OCI-LY3 (cell line): ENCODE measurements around the gene FOXO1.
A peak's percentile ranks its signal among the peaks of the same experiment; 100 is the strongest.
"Not testable (repeated sequence)": the region's sequence is repeated elsewhere in the genome, so short reads cannot be mapped to it uniquely, and the experiment has no call there.

ENCODE experiments used
- H2AFZ ChIP-seq: fragments of 200-600, 300-600 bp; shearing (Covaris generic); 2 replicates; pipeline ENCODE4 v1.6.0; 2014; ENCODE audit warnings: antibody characterized with exemption, low read depth, low read length
- H3K27ac ChIP-seq: fragments of 200-600, 300-600 bp; sonication (generic); 2 replicates; pipeline ENCODE4 v1.5.1; 2014; ENCODE audit warnings: mild to moderate bottlenecking, low read length, moderate library complexity, mixed read lengths
- H3K27me3 ChIP-seq: fragments of 200-600, 300-600 bp; sonication (generic); 2 replicates; pipeline ENCODE4 v1.6.1; 2014; ENCODE audit warnings: low read depth, low read length, mixed read lengths
- H3K36me3 ChIP-seq: fragments of 200-600, 300-600 bp; sonication (generic); replicated peaks from 2 replicates; pipeline ENCODE3; 2014; ENCODE audit warnings: low read depth, low read length, mixed read lengths
- H3K4me1 ChIP-seq: fragments of 300-600, 200-600 bp; sonication (generic); 2 replicates; pipeline ENCODE4 v1.6.1; 2014; ENCODE audit warnings: low read length, mixed read lengths
- H3K4me2 ChIP-seq: fragments of 200-600, 300-600 bp; sonication (generic); 2 replicates; pipeline ENCODE4 v1.6.1; 2014; ENCODE audit warnings: low read length, mixed read lengths
- H3K4me3 ChIP-seq: fragments of 300-600, 200-600 bp; sonication (generic); 2 replicates; pipeline ENCODE4 v1.5.1; 2014; ENCODE audit warnings: antibody characterized with exemption, mild to moderate bottlenecking, low read length, moderate library complexity
- H3K79me2 ChIP-seq: fragments of 300-600, 200-600 bp; shearing (Covaris generic); 2 replicates; pipeline ENCODE4 v1.6.1; 2014; ENCODE audit warnings: mild to moderate bottlenecking, low read length, mixed read lengths
- H3K9ac ChIP-seq: fragments of 300-600, 200-600 bp; shearing (Covaris generic); 2 replicates; pipeline ENCODE4 v1.6.0; 2014; ENCODE audit warnings: mild to moderate bottlenecking, low read length, moderate library complexity
- H3K9me3 ChIP-seq: fragments of 200-600, 300-600 bp; shearing (Covaris generic); 2 replicates; pipeline ENCODE4 v1.6.1; 2014; ENCODE audit warnings: low read length, mixed read lengths; ENCODE audit not compliant: insufficient read depth
- H4K20me1 ChIP-seq: fragments of 200-600, 300-600 bp; sonication (generic); 2 replicates; pipeline ENCODE4 v1.6.1; 2016; ENCODE audit warnings: low read length, mixed read lengths; ENCODE audit not compliant: insufficient read depth
- EZH2phosphoT487 ChIP-seq: fragments of 200-600 bp; shearing (Covaris generic); IDR thresholded peaks from 2 replicates; pipeline ENCODE4 v1.6.1; 2018; ENCODE audit warnings: antibody characterized with exemption, mixed run types, low read depth
- TF ChIP-seq, protein P1 (sequence below): fragments of 200-600, 300-600 bp; sonication (generic); IDR thresholded peaks from 2 replicates; pipeline ENCODE4 v1.5.1; 2014; ENCODE audit warnings: antibody characterized with exemption, low read length, low read depth

FOXO1 gene

GRCh38 chr13:40666045-40666932 lies at the start of gene FOXO1:
Gene FOXO1 (minus strand): TSS chr13:40666641. CDS start chr13:40666212, 429 bp downstream.
- peak within 1 kb of the TSS; percentile 94 for H3K9ac ChIP-seq
- peaks cover 50% of the 10 kb centered on the region for H3K79me2 ChIP-seq
- H3K27me3 ChIP-seq = 0 out of 2 replicates have a peak, but pooled peaks cover 5% of the 10 kb centered on the region
- peak within 1 kb of the TSS; percentile 91 for H3K4me3 ChIP-seq
- TF ChIP-seq, protein P1, sequence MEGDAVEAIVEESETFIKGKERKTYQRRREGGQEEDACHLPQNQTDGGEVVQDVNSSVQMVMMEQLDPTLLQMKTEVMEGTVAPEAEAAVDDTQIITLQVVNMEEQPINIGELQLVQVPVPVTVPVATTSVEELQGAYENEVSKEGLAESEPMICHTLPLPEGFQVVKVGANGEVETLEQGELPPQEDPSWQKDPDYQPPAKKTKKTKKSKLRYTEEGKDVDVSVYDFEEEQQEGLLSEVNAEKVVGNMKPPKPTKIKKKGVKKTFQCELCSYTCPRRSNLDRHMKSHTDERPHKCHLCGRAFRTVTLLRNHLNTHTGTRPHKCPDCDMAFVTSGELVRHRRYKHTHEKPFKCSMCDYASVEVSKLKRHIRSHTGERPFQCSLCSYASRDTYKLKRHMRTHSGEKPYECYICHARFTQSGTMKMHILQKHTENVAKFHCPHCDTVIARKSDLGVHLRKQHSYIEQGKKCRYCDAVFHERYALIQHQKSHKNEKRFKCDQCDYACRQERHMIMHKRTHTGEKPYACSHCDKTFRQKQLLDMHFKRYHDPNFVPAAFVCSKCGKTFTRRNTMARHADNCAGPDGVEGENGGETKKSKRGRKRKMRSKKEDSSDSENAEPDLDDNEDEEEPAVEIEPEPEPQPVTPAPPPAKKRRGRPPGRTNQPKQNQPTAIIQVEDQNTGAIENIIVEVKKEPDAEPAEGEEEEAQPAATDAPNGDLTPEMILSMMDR = no peak
- no peak for TF ChIP-seq EZH2phosphoT487
- H4K20me1 ChIP-seq = no peaks in the 10 kb centered on the region
- peak within 1 kb of the TSS; percentile 70; the same call in 1 of the 2 replicates for H2AFZ ChIP-seq
- peaks cover 3% of the 10 kb centered on the region for H3K36me3 ChIP-seq
- H3K9me3 ChIP-seq = 0 out of 2 replicates have a peak, but pooled peaks cover 2% of the 10 kb centered on the region
- H3K4me1 ChIP-seq = peaks cover 31% of the 10 kb centered on the region
- peak within 1 kb of the TSS; percentile 94 for H3K27ac ChIP-seq
- H3K4me2 ChIP-seq = peak within 1 kb of the TSS; percentile 90

GRCh38 chr13:40714433-40714832 lies 48.0 kb upstream of the FOXO1 start:
- H3K4me1 ChIP-seq, H3K27me3 ChIP-seq, H3K27ac ChIP-seq, H3K4me2 ChIP-seq, H3K9me3 ChIP-seq, H3K9ac ChIP-seq, H3K4me3 ChIP-seq, H3K79me2 ChIP-seq, H4K20me1 ChIP-seq, H2AFZ ChIP-seq: not testable (repeated sequence)
- H3K36me3 ChIP-seq = peaks cover 25% of the 10 kb centered on the region

DNA sequence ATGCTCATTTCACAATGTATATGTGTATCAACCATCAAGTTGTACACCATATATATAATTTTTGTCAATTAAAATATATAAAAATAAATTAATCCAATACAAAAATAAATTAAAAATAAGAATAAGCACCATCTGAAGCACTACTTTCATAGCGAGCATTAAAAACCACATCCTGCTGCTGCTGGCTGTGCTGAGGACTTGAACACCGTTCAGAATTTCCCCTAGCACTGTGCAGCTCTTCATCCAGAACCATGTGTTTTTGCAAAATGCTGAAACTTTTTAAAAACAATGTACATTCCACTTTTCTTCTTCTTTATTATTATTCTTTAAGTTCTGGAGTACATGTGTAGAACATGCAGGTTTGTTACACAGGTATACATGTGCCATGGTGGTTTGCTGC lies 40.0 kb upstream of the FOXO1 start:
- Histone ChIP-seq H3K79me2 (no peaks in the 10 kb centered on the region), H3K9me3 (no peaks in the 10 kb centered on the region), H3K4me2 (no peak overlapping the region), H3K27ac (no peak overlapping the region), H3K9ac (no peak overlapping the region), H3K27me3 (no peaks in the 10 kb centered on the region), H4K20me1 (no peaks in the 10 kb centered on the region), H2AFZ (no peak overlapping the region), H3K4me3 (no peak overlapping the region), H3K4me1 (no peaks in the 10 kb centered on the region), H3K36me3 (no peaks in the 10 kb centered on the region)
- no peak for TF ChIP-seq EZH2phosphoT487
- TF ChIP-seq, protein P1 = no peak

- no peak overlapping the region for H3K4me3 ChIP-seq
- H3K27me3 ChIP-seq = no peaks in the 10 kb centered on the region
- no peaks in the 10 kb centered on the region for H3K36me3 ChIP-seq
- no peak overlapping the region for H3K9ac ChIP-seq
- no peaks in the 10 kb centered on the region for H4K20me1 ChIP-seq
- H2AFZ ChIP-seq = no peak overlapping the region
- no peak overlapping the region for H3K27ac ChIP-seq
- H3K79me2 ChIP-seq = no peaks in the 10 kb centered on the region
- TF ChIP-seq, protein P1 = no peak
- TF ChIP-seq EZH2phosphoT487 = no peak
- no peak overlapping the region for H3K4me2 ChIP-seq
- peaks cover 11% of the 10 kb centered on the region for H3K4me1 ChIP-seq
- H3K9me3 ChIP-seq = no peaks in the 10 kb centered on the region
These were observed 31.3 kb upstream of the FOXO1 start for GRCh38 chr13:40697711-40698110.
